Measurements from ENCODE around the gene SLC25A41. TPM values are rescaled to one million over a fixed set of nuclear protein-coding genes. Genes with fewer than 3 reads are reported as not detected.

SLC25A41 gene
- 1 to 10 TPM in 1 of 5 donors, under 1 TPM in 4; 0.26 to 1.3 (median 0.57) TPM for polyA plus RNA-seq (ENCODE audit: insufficient read depth in 1 of 5, insufficient read length in 5 of 5, low replicate concordance in 1 of 5)
- long read RNA-seq, donor 1: 0 reads
- long read RNA-seq, donor 2: 0 reads
- long read RNA-seq, donor 3: 0 reads
- long read RNA-seq, donor 4: 0 reads
- long read RNA-seq, donor 5: 0 reads
- long read RNA-seq, donor 6: 0 reads
- long read RNA-seq, donor 7: 0 reads
- long read RNA-seq, donor 8: 0 reads

DNA sequence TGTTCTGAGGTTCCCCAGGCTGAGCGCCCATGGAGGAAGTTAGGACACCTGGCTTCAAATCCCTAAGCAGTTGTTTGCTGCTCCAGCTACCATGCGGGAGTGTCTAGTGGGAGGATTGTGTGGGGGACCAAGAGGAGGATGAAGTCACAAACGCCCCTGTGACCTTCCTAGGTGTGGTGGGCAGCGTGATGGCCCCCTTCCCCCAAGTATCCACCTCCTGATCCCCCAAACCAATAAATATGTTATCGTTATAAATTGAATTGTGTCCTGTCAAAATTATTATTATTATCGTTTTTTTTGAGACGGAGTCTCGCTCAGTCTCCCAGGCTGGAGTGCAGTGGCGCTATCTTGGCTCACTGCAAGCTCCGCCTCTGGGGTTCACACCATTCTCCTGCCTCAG lies at the start of gene SLC25A41:
Gene SLC25A41, minus strand, starts transcription at position 101 of the 400 bp plus-strand sequence. Its CDS starts 70 bp downstream, at position 31.
- DNase-seq: no peak

DNA sequence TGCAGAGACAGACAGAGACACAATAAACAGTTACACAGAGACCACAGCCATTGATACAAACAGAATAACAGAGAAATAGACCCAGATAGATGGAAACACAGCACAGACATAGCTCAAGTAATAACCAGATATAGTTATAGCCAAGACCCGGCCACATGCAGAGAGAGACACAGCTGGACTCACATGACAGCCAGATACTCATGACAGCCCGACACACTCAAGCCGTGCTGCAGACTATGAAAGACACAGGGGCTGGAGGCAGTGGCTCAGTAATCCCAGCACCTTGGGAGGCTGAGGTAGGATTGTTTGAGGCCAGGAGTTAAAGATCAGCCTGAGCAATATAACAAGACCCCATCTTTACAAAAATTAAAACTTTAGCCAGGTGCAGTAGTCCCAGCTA lies 49.7 kb upstream of the SLC25A41 start:
- no peak for DNase-seq

DNA sequence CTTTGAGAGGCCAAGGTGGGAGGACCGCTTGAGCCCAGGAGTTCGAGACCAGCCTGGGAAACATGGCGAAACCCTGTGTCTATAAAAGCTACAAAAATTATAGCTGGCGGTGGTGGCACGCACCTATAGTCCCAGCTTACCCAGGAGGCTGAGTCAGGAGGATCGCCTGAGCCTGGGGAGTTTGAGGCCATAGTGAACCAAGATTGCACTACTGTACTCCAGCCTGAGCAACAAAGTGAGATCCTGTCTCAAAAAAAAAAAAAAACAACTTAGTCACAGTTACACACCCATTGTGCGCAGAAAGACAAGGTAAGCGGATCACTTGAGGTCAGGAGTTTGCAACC lies 48.8 kb upstream of the SLC25A41 start:
- DNase-seq: no peak

DNA sequence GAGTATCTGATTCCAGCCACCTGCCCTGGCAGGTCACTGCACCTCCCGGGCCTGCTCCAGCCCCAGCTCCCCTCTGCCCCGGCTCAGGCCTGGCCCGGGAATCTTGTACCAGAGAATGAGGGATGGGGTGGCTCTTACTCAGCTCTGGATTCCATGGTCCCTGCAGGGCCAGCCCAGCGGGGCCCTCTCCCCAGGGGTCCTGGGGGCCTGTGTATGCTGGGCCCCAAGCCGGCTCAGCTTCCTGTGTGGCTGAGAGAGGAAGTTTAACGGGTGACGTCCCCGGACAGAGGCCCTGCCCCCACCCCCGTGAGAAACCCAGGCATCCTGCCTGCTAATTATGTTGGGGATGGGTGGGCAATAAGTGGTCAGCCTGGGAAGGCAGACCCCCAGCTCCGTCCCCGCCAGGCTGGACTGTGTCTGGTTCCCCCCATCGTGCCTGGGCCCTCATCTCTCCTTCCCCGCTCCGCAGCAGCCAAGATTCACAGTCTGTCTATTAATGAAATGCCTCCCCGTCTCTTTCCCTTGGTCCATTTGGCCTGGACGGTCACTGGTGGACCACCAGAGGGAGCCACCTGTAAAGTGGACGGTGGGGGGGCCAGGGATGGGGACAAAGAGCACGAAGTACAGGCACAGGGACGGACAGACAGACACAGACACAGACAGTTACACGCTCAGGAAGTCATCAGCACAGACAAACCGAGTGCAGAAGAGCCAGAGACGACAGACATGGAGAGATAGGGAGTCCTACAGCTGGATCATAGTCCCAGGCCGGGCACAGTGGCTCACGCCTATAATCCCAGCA lies 48.2 kb upstream of the SLC25A41 start, which contains the start of gene DENND1C:
Gene DENND1C, minus strand, starts transcription at position 247 of the 802 bp plus-strand sequence. Its CDS starts 92 bp downstream, at position 155.
- no peak for DNase-seq

DNA sequence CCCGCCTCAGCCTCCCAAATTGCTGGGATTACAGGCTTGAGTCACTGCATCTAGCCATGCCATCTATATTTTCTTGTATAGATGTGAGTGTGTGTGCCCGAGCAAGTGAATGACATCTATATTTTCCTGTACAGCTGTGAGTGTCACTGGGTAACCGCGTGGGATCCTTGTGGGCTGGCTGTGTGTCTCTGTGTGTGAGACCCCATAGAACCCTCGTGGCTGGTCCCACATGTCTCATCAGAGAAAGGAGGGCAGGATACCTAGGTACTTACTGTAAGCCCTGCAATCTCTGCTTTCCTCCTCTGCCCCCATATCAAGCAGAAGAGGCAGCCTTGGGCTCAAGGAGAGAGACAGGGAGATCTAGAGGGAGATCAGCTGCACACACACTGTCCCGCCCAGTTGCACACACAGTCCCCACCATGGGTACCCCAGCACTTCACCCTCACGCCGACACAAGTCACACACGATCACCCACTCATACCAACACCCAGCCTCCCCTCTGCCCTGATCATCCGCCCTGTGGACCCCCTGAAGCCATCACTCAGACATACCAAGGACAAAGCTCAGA lies 47.4 kb upstream of the SLC25A41 start:
- DNase-seq: no peak

DNA sequence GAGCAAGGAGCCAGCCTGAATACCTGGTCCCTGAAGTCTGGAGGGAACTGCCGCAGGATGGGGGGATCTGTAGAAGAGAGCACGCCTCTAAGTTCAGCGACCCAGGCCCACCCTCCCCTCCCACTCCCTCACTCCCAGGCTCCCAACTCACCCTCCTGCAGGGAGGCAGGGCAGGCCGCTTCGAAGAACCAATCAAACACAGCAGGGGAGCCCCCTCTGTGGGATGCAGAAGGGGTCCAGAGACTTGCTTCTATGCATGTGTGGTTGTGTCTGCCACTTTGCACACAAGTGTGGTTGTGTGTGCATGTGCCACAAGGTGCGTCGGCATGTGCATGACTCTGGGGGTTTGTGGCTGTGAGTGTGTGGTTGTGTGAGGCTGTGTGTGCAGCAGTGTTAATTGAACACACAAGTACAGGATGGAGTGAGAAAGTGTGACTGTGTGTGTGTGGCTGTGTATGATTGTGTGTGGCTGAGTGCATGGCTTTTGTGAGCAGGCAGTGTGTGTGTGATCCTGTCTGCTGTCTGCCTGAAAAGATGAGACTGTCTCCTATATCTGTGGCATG lies 46.4 kb upstream of the SLC25A41 start:
- DNase-seq: no peak

DNA sequence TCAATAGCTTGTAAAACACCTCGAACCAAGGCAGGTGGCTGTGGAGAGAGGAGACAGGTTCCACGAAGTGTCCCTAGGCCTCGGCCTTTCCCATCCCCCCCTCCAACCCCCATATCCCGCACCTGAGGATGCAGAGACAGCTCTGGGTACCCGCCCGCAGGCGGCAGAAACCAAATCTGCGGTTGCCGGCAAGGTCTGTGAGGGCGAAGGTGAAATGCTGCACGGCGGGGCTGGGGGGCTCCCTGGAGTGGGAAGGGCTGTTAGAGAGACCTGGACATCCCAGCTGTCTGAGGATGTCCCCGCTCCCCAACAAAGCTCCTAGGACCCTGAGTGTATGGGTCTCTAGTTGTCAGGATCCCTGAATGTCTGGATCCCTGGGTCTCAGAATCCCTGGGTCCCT lies 45.3 kb upstream of the SLC25A41 start:
- no peak for DNase-seq

DNA sequence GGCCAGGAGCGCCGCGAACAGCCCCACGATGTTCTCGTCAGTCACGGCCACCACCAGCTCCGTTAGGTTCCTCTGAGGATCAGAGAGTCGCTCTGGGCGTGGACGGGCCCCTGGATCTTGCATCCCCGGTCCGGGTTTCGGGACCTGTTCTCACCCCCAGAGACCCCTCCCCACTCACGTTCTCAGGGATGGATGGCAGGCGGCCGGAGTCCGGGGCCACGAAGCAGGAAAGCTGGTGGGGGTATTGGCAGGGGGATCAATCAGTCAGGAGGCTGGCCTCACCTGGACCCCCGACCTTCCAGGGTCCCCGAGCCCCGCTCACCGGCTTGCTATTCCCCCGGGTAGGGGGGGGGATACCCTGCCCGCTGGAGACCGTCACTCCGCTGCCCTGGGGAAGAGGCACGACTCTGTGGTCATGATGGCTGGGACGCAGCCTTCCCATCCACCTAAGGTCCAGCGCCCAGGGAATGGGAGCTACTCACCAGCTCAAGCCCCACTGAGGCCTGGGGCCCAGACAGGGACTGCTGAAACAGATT lies 43.4 kb upstream of the SLC25A41 start:
- DNase-seq: no peak

DNA sequence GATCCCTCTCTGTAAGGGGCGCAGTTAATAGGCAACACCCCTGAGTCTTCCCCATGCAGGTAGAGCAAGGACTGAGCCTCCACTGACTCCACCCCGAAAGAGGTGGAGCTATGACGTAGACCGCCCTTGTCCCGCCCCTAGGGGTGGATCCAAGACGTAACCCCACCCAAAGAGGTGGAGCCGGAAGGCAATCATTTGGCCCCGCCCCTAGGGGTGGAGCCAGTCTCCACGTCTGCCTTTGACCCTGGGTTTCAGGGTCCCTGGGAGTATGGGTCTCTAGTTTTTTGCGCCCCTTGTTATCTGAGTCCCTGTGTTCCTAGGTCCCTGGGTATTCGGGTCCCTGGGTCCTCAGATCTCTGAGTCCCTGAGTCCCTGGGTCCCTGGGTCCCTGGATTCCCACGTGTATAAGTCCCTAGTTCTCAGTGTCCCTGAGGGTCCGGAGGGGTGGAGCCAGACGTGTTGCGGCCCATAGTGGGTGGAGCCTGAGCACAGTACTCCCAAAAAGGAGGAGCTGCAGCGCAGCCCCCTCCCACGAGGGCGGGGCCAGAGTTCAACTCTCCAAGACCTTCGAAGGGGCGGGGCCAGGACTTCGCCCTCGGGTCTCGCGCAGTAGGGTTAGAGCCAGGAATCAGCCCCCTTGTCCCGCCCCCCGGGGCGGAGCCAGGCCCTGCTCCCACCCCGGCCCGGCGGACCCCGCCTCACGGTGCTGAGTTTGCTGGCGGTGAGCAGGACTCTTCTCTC lies 42.8 kb upstream of the SLC25A41 start:
- DNase-seq: peak in 1 of 2 donors; percentile 9

DNA sequence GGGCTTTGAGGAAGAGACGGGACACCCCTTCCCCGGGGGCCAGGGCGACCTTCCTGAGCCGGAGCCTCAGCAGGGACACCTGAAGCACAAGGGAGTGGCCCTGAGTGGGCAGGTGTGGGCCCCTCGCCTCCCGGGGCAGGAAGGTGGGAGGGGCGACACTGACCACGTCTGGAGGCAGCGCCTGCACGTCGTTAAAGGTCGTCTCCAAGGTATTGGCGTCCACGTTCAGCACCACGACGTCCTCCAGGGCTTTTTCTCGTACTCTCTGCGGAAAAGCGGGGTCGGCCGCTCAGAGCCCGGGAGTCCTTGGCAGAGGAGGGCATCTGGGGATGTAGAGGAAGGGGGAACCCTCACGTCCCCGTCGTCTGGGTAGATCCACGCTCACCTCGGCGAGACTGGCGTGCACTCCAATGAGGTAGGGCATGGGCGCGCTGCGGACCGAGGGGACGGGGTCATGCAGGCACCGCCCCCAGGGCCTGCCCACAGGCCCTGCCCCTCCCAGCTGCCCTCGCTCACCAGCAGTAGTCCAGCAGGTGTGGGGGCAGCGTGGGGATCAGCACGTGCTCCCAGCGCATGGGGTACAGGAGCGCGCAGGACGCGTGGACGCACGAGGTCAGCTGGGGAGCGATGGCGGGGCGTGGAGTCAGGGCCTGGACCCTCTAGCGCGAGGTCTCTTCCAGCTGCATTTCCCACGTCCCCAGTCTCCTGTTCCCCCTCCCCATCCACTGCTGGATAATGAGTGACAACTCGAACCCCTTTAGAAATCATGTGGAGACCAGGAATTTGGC lies 42.0 kb upstream of the SLC25A41 start:
- no peak for DNase-seq

DNA sequence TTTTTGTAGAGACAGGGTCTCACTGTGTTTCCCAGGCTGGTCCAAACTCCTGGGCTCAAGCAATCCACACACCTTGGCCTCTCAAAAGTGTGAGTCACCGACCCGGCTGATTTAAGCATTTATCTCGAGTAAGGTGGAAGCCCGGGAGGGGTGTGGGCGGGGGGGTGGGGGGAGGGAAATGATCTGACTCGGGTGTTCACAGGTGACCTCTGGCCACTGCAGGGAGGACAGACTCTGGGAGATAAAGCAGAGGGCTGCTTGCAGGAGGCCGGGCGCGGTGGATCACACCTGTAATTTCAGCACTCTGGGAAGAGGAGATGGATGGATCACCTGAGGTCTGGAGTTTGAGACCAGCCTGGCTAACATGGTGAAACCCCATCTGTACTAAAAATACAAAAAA lies 40.1 kb upstream of the SLC25A41 start:
- DNase-seq: no peak

DNA sequence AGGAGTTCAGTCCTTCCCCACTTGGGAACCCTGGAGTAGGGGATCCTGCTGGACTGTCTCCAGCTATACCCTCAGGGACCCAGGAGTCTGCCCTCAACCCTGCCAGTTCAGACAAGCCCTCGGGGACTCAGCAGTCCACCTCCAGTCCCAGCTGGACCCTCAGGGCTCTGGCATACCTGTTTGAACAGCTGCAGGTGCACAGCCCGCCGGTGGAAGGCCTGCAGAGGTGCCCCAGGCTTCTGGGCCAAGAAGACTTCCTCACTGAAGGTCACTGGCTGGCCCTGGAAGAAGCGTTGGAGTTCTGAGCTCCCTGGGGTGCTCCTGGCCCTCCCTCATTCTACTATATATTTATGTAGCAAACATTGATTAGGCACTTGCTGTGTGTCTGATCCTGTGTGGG lies 39.1 kb upstream of the SLC25A41 start:
- no peak for DNase-seq

DNA sequence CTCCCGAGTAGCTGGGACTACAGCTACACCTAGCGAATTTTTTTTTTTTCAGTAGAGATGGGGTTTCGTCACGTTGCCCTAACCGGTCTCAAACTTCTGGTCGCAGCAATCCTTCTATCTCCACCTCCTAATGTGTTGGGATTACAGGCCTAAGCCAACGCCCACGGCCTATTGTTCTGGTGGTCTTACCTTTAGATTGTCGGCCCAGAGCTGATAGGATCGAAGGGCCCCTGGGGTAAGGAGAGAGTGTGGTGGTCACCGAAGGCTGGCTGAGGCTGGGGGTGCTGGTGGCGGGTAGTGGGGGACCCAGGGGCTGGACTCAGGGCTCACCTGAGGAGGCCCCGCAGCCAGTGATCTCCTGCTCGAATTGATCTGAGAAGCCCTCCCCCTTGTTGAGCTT lies 37.5 kb upstream of the SLC25A41 start:
- no peak for DNase-seq

DNA sequence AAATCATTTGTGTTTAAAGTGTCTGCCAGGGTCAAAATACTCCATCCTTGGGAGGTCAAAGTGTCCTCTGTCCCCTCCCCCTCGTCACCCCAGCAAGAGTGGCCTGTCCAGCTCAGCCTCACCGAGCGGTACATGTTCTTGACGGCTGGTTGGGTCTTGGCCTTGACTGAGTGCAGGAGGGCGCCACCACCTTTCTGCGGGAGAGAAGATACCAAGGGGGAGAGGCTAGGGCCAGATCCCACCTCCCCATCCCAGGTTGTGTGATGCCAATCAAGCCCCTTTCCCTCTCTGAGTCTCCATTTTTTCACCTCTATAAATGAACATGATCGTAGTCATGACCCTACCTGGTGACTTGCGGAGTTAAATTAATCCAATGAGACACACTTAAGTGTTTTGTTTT lies 36.6 kb upstream of the SLC25A41 start:
- DNase-seq: no peak

DNA sequence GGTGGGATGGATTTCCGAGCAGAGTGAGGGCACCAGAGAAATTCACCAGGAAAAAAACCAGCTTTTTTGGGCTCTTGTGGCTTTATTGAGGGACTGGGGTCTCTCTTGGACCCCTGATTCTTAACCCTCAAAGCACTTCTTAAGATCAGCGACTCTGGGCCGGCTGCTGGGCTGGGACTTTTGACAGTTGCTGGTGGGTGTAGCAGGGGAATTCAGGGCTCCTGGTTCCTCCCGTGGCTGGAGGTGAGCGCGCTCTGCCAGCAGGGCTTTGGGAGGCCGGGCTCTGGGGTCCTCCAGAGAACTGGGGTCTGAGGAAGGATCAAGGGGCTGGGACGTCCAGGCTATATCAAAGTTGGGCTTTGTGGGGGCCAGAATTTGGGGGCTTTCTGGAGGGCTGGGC lies 33.8 kb upstream of the SLC25A41 start:
- DNase-seq: no peak

DNA sequence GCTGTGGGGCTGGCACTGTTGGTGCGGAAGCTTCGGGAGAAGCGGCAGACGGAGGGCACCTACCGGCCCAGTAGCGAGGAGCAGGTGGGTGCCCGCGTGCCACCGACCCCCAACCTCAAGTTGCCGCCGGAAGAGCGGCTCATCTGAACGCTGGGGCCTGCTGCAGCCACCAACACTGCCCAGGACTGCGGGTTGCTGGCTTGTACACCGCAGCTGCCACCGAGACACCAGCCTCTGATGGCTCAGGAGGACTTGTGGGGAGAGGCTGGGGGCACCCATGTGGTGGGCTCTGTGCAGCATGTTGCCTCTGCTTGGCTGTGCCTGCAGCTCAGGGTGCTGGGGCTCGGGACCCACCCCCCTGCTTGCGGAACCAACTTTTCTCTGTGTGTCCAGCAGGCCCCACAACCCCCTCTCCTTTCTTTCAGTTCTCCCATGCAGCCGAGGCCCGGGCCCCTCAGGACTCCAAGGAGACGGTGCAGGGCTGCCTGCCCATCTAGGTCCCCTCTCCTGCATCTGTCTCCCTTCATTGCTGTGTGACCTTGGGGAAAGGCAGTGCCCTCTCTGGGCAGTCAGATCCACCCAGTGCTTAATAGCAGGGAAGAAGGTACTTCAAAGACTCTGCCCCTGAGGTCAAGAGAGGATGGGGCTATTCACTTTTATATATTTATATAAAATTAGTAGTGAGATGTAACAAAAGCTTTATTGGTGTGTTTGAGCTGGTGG lies 33.1 kb upstream of the SLC25A41 start:
- no peak for DNase-seq

DNA sequence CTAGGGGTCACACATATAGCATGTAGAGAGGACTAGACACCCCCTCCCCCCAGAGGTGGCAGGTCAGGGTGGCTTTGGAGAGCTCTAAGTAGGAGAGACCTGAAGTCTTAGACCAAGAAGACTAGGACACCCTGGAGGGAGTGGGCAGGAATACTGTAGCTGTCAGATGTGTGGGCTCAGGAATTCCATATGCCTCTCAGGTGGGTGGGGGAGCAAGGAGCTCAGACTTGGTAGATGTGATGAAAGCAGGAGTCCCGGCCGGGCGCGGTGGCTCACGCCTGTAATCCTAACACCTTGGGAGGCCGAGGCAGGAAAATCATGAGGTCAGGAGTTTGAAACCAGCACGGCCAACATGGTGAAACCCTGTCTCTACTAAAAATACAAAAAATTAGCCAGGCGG lies 32.1 kb upstream of the SLC25A41 start:
- no peak for DNase-seq

DNA sequence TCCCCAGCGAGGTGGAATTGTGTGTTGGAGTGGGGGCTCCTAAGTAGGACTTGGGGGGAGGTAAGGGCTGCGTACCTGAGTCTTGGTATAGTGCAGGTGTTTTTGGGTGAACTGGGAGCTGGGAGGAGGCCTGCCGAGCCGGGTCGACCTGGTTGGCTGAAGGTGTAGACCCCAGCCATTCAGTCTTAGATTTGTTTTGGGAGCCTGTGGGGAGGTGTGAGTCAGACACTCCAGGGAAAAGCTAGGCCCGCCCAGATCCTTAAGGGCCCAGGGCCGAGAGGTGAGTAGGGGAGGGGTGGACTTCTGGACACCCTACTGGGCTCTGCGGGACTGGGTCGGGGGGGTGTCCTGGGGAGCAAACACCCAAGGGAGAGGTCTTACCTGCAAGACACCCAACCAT lies 31.4 kb upstream of the SLC25A41 start:
- no peak for DNase-seq

DNA sequence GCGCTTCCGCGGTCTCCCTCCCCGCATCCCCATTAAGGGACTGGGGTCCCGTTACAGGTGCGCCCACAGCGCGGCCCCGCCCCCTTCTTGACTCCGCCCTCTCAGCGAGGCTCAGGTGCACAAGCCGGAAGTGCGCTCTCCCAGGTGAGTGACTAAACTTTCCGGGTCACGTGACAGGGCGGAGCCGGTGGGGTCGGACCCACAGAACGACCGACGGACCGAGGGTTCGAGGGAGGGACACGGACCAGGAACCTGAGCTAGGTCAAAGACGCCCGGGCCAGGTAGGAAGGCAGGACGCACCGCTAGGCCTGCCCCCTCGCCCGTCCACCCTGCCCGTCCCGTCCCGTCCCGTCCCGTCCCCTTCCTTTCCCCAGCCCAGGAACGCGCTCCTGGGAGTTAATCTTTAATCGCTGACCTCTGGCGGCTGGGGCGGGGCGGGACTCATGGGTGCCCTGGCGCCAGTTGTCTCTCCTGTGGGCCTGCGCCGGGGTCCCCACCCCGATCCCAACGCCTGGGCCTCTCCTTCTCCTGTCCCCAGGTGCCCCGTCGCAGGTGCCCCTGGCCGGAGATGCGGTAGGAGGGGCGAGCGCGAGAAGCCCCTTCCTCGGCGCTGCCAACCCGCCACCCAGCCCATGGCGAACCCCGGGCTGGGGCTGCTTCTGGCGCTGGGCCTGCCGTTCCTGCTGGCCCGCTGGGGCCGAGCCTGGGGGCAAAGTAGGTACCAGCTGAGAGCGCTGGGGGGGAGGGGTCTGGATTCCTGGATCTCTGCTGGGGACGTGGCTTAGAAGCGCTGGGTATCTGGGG lies 30.7 kb upstream of the SLC25A41 start, which contains the start of gene CRB3:
Gene CRB3, plus strand, starts transcription at position 202 of the 804 bp plus-strand sequence. Its CDS starts 431 bp downstream, at position 633.
- peak; percentile 75 to 77 for DNase-seq
